NCI-H526 (cell line): ENCODE results near the gene SLC35G3.
"Not testable (repeated sequence)": the region's sequence is repeated elsewhere in the genome, so short reads cannot be mapped to it uniquely, and the experiment has no call there.

Experiments used
- DNase-seq, 2 experiments: peaks; one replicate each; lab custom pipeline; 2025; lab: John Stamatoyannopoulos, UW

SLC35G3 gene

DNA sequence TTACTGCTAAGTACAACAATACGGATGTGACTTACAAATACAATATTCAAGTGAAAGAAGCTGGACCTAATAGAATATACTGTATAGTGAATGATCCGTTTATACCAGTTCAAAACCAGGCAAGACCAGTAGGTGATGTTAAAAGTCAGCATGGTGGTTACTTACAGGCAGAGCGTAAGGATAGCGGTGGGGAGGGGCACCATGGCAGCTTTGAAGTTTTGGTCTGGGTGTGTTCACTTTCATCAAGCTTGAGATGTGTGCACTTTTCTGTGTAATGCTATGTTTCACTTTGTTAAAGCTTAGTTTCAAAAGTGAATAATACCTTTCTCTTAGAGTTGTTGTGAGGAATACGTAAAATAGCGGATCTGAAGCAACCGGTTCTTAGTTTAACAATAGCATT, 16.5 kb upstream of the SLC35G3 start:
- no peak for DNase-seq

DNA sequence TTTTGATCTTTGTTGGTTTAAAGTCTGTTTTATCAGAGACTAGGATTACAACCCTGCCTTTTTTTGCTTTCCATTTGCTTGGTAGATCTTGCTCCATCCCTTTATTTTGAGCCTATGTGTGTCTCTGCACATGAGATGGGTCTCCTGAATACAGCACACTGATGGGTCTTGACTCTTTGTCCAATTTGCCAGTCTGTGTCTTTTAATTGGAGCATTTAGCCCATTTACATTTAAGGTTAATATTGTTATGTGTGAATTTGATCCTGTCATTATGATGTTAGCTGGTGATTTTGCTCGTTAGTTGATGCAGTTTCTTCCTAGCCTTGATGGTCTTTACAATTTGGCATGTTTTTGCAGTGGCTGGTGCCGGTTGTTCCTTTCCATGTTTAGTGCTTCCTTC, 8.4 kb upstream of the SLC35G3 start:
- DNase-seq, result not testable (repeated sequence)

DNA sequence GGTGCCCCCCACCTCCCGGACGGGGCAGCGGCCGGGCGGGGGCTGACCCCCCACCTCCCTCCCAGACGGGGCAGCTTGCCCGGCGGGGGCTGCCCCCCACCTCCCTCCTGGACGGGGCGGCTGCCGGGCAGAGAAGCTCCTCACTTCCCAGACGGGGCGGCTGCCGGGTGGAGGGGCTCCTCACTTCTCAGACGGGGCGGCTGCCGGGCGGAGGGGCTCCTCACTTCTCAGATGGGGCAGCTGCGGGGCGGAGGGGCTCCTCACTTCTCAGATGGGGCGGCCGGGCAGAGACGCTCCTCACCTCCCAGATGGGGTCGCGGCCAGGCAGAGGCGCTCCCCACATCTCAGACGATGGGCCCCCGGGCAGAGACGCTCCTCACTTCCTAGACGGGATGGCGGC, 869 bp upstream of the SLC35G3 start:
- not testable (repeated sequence) for DNase-seq

DNA sequence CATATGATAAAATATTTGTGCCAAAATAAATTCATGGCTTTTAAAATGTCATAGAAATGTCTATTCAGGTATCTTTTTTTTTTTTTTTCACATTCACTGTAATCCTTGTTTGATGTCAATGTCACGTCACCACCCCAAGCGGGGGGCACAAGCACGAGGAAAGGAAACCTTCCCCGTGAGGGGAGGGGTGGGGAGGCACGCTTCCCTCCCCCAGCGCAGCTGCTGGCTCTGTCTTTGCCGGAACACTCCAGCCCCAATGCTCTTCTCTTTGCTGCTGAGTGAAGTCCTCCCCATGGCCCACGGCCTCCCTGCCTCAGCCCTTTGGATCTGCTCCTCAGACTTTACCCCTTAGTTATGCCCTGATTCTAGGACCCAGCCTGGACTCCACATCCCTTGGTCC, 1.5 kb downstream of the SLC35G3 start:
- no peak for DNase-seq

DNA sequence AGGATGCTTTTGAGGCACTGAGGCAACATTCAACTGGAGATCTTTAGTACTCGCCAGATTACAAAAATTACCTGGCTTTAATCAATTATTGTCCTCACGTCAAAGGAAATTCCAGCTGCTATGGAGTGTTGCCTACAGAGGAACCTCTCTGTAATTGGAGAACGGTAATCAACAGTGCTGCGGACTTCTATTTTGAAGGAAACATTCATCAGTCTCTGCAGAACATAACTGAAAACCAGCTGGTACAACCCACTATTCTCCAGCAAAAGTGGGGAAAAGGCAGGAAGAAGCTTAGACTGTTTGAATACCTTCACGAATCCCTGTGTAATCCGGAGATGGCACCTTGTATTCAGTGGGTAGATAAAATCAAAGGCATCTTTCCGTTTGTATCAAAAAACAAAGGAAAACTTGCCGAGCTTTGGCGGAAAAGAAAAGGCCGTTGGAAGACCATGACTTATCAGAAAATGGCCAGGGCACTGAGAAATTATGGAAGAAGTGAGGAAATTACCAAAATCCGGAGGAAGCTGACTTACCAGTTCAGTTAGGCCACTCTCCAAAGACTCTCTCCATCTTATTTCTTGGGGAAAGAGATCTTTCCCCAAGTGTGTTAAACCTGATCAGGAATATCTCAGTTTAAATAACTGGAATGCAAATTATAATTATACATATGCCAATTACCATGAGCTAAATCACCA, 3.0 kb downstream of the SLC35G3 start:
- DNase-seq, result peak in 1 of 2 experiments; percentile 8

DNA sequence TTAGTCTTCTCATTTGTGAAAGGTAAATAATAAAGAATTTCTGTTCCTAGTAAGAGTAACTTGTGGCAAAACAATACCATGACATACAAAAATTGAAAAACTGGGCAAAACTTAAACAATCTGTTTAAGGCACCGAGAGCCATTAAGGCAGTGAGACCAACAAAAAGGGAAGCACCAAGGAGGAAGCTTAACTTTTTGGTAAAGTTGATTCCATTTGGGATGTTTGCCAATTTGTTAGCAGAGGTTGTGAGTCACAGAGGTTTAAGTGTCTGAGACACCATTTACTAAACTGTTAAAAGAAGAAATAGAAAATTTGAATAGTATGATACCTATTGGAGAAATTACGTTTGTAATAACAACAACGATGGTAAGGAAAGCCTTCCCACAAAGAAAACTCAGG, 4.9 kb downstream of the SLC35G3 start:
- no peak for DNase-seq

DNA sequence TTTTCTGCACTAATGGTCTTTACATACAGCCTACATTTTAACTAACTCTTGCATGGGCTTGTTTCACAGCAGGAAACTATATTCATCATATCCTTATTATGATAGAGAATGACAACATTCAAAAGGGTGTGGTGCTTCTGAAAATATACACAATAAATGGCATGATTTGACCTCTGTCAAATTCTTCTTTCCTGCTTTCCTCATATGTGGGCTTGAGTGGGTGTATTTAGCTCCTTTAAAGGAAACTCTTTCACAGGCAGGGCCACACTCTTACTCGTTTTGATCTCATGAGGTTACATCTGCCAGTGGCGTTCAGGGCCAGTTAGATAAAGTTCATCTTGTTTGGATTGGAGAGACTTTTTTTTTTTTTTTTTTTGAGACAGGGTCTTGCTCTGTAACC, 6.1 kb downstream of the SLC35G3 start:
- no peak for DNase-seq

DNA sequence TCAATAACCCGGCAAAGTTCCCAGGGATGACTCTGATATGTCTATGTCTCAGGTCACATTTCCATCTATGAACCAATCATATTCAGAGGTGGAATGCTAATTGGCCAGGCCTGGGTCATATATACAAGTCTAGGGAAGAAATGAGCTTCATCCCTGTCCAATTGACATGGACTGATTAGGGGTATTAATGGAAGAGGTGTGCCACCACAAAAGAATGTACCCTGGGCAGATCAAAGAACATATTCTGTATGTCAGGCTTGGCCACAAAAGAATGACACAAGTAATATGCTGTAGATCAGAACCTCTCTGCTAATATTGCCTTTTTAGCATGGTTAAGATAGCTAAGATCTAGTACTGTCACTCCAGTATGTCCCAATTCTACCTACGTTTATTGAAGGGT, 6.7 kb downstream of the SLC35G3 start:
- DNase-seq, result no peak

DNA sequence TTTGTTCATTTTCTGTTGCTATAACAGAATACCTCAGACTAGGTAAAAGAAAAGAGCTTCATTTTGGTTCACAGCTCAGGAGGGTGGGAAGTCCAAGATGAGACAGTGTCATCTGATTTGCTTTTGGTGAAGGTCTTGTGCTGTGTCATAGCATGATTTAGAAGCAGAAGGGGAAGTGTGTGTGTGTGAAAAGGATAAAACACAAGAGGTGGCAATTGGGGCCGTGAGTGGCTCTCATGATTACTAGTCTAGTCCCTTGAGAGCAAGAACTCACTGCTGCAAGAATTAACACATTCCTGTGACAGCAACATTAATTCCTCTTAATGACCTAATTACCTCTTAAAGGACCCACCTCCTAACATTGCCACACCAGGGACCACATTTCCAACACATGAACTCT, 8.3 kb downstream of the SLC35G3 start:
- DNase-seq, result no peak

DNA sequence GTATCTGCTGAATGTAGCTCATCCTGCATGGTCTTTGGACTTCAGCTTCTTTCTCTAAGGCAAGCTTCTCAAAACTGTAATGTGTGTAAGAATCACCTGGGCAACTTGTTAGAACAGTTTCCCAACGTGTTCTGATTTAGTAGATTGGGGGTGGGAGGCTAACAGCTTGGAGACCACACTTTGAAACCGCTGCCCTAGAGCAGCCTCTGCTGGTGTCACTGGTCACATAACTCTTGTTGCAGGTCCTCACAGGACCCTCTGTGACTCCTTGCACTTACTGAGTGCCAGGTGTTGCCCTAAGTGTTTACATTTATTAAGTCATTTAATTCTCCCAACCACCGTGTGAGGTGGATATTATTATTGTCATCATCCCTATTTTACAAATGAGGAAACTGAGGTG, 9.9 kb downstream of the SLC35G3 start:
- DNase-seq, result no peak

DNA sequence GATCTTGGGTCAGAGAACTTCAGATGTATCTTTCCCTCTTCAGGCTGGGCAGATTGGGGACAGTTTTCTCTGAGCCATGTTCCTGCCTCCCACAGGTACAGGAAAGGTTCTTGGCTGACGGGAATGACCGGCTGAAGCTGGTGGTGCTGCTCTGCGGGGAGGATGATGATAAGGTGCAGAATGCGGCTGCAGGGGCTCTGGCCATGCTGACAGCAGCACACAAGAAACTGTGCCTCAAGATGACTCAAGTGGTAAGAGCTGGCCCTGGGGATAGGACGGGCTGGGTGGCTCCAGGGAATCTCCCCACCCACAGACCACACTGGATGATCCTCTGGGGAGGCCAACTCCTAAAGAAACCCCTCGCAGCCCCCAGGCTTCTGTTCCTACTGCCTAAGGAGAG, 10.9 kb downstream of the SLC35G3 start:
- no peak for DNase-seq

DNA sequence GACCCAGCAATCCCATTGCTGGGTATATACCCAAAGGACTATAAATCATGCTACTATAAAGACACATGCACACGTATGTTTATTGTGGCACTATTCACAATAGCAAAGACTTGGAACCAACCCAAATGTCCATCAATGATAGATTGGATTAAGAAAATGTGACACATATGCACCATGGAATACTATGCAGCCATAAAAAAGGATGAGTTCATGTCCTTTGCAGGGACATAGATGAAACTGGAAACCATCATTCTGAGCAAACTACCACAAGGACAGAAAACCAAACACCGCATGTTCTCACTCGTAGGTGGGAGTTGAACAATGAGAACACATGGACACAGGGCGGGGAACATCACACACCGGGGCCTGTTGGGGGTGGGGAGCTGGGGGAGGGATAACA, 14.8 kb downstream of the SLC35G3 start:
- DNase-seq, result not testable (repeated sequence)

DNA sequence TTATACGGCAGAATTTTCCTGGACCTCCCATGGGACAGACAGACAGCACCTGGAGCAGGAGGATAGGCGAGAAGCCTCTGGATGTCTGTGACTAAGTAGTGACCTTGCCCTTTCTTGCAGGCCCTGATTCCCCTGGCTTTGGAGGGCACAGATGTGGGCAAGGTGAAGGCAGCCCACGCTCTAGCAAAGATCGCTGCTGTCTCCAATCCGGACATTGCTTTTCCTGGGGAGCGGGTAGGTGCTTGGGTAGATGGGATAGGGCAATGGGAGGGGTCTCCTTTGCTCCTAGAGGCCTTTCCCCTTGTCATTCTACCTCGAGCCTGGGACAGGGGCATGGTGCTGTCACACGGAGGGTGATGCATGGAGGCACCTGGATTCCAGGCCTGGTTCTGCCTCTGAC, 17.3 kb downstream of the SLC35G3 start:
- no peak for DNase-seq

DNA sequence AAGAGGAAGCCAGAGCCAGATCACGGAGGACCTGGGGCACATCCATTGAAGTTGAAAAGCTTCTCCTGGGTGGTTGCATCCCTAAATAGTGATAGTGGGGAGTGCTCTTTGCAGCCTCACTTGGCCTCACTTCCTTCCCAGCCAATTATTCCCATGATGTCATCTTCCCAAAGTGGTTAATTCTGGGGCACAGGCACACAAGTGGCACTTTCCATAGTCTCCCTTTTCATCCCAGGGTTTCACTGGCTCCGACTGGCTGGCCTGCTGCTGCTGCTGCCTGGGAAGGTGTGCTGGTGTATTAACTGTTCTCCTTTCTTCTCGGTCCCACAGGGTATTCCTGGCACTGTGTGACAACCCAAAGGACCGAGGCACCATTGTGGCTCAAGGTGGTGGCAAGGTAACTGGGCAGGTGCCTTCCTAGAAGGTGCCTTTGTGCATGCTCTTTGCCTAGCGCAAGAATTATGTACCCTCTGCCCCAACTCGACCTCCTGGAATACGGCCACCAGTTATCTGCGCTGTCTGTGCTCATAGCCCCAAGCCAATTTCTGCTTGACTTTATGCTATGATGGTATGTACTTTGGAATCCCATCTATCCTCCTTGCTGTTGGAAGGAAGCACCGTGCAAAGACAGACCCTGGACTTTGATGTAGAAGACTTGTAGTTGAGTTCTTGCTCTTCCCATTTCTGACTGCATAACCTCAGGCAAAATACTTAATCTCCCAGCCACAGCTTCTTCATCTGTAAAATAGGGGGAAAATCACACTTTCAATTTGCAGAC, 18.4 kb downstream of the SLC35G3 start:
- DNase-seq, result no peak

DNA sequence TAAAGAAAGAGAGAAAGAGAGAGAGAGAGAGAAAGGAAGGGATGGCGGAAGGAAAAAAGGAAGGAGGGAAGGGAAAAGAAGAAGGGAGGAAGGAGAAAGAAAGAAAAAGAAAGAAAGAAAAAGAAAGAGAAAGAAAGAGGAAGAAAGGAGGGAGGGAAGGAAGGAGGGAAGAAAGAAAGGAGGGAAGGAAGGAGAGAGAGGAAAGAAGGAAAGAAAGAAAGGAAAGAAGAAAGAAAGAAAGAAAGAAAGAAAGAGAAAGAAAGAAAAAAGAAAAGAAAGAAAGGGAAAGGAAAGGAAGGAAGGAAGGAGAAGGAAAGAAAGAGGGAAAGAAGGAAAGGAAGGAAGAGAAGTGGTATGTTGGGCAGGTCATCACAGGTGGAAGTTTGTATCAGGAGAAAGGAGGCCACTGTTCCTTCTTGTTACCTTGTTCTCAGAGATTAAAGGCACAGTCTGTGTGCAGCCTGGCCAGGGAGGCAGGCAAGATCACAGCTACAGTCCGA, 19.3 kb downstream of the SLC35G3 start:
- DNase-seq, result no peak

DNA sequence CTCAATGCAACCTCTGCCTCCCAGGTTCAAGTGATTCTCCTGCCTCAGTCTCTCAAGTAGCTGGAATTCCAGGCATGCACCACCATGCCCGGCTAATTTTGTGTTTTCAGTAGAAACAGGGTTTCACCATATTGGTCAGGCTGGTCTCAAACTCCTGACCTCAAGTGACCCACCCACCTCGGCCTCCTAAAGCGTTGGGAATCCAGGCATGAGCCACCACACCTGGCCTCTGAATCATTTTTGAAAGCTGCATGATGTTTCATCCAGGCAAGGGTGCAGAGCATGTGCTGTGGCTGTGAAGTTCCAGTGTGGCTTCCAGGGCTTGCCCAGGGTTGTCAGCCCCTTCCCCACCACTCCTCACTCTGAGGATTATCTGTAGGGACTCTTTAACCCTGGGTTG, 21.9 kb downstream of the SLC35G3 start:
- DNase-seq, result not testable (repeated sequence)

DNA sequence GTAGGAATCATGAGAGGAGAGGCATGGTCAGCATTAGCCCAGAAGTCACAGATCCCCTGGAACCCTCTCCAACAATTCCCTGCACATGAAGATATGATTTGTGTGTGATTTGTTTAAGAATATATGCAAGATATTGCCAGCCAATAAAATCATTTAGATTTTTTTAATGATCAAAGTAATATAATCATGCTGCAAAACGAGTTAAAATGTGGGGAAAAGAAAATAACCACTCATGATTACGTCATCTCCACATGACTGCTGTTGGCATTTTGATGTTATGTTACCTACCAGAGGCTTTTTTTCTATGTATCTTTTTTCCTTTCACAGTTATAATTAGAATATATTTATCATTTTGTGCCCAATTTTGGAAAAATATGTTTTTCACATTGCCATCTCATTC, 22.4 kb downstream of the SLC35G3 start:
- no peak for DNase-seq

DNA sequence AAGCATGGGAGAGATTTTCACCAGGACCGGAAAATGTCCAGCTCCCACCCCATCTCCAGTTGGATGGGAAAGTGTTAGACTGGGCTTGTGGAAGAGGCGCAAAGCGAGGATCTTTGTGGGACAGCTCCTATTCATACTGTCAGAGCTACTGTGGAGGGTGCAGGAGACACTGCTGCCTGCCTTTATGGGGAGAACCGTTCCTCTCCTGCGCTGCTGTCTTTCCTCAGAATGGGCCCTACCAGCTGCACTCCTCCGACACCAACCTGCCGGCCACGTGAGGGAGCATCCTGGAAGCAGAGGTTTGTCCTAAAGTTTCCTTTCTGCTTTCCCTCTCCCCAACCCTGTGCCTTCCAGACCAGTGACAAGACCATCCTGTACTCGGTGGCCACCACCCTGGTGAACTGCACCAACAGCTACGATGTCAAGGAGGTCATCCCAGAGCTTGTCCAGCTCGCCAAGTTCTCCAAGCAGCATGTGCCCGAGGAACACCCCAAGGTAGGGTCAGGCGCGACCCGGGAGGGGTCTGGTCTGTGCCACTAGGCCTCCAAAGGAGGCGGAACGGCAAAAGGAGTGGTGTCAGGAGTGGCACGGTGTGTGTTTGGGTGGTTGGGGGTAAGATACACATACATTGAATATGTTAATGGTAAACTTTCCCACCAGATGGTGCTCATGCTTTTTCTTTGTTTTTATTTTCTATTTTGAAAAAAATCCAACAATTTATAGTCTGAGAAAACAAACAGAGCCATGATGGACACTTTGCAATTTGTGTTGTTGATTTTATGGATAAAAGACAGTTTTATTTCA, 23.0 kb downstream of the SLC35G3 start:
- peak in 1 of 2 experiments; percentile 27 for DNase-seq

DNA sequence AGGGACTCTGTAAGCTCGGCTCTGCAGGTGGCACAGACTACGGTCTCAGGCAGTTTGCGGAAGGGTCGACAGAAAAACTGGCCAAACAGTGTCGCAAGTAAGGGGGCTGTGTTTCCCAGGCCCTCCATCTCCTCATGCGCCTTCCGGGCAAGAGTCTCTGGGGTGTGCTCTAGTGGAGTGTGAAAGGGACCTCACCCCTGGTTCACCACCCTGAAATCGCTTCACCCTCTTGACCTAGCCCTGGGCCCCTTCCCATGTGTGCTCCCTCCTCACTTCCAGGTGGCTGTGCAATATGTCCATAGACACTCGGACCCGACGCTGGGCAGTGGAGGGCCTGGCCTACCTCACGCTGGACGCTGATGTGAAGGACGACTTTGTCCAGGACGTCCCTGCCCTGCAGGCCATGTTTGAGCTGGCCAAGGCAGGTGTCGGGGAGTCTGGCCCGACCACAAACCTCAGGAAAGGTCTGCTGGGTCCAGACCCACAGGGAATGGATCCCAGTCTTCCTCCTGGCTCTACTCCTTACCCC, 24.3 kb downstream of the SLC35G3 start:
- no peak for DNase-seq

DNA sequence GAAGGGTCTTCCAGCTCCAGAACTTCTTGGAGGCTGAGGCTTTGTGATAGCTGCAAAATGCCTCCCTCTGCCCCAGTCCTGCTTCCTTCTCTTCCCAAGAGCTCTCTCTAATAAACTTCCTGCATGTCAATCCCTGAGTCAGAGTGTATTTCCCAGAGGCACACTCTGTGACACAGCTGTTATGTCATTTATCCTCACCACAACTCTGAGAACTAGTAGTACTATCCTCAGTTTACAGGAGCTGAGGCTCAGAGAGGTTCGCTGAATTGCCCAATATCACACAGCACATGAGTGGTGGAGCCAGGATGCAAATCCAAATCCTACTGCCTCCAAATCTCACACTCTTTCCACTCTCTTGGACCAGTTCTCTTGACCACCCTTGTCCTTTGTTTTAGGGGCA, 26.5 kb downstream of the SLC35G3 start:
- DNase-seq, result no peak

DNA sequence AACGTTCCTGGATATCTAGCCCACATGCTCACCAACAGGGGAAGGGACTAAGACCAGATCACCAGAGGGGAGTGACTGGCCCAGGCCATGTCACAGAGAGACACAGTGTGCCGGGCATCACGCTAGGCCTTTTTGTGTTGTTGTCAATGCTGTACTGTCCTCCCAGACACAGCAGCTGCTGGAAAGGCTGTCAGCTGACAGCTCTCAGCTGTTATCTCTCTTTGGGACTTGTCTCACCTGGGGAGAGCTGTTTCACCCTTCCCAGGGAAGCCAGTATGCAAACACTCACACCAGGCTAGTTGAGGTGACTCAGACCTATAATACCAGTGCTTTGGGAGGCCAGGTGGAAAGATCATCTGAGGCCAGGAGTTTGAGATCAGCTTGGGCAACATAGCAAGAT, 27.1 kb downstream of the SLC35G3 start:
- no peak for DNase-seq

DNA sequence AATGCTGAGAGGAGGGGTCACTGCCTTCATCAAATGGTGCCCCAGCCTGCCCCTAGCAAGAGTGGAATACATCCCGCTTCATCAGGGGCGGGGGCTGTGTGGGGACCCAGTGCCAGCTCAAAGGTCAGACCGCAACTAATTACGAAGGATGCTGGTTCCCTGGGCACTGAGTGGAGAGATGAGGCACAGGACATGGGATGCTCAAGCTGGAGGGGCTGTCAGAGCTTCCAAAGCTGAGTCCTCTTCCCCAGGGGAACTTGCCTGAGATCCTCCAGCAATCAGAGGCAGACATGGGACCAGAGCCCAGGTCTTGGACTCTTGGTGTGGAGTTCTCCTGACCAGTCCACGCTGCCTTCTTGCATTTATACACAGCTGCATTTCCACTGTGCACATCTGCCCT, 27.7 kb downstream of the SLC35G3 start:
- no peak for DNase-seq
